Thymus (tissue), 11 donors: ENCODE results near the gene JUP. TPM values are rescaled to one million over a fixed set of nuclear protein-coding genes. Genes with fewer than 3 reads are reported as not detected.
A peak's percentile ranks its signal among the peaks of the same experiment; 100 is the strongest.
"Not testable (repeated sequence)": the region's sequence is repeated elsewhere in the genome, so short reads cannot be mapped to it uniquely, and the experiment has no call there.

Source experiments
- DNase-seq, 9 donors: peaks; one replicate each; pipeline ENCODE4 v3.0.0-alpha.2; 2013; ENCODE audit warnings: low spot score in 9 of 9, low read depth in 6 of 9, missing footprints in 1 of 9
- H3K27ac ChIP-seq, 2 donors: one replicate each; pipeline ENCODE4 v1.5.1; 2013; ENCODE audit warnings: control low read depth in 1 of 2, low read depth in 1 of 2, low read length in 1 of 2, mild to moderate bottlenecking in 1 of 2, moderate library complexity in 1 of 2
- H3K27me3 ChIP-seq, 2 donors: one replicate each; pipeline ENCODE4 v1.5.1; 2013; ENCODE audit warnings: low read length in 1 of 2; ENCODE audit not compliant: control insufficient read depth in 2 of 2, insufficient read depth in 1 of 2
- H3K36me3 ChIP-seq, 2 donors: one replicate each; pipeline ENCODE4 v1.5.1; 2013; ENCODE audit warnings: low read length in 1 of 2, mild to moderate bottlenecking in 1 of 2, moderate library complexity in 1 of 2; ENCODE audit not compliant: control insufficient read depth in 2 of 2, insufficient read depth in 2 of 2
- H3K4me1 ChIP-seq, 2 donors: one replicate each; pipeline ENCODE4 v1.5.1; 2013; ENCODE audit warnings: low read length in 2 of 2; ENCODE audit not compliant: control insufficient read depth in 2 of 2, insufficient read depth in 2 of 2
- H3K4me3 ChIP-seq, 2 donors: one replicate each; pipeline ENCODE4 v1.5.1; 2013; ENCODE audit warnings: low read length in 2 of 2, control low read depth in 1 of 2, mild to moderate bottlenecking in 1 of 2
- H3K9me3 ChIP-seq, 2 donors: one replicate each; pipeline ENCODE4 v1.5.1; 2013; ENCODE audit warnings: low read length in 1 of 2, mild to moderate bottlenecking in 1 of 2; ENCODE audit not compliant: control insufficient read depth in 2 of 2, insufficient read depth in 1 of 2
- WGBS: extraction: QIAGEN DNeasy Blood & Tissue Kit; methylation state at CpG from one replicate; pipeline ENCODE4 v1.1.7; 2013; 5-methylcytosine and 5-hydroxymethylcytosine counted together
- polyA plus RNA-seq: library from polyadenylated mRNA; stranded (reverse); fragments of 200-250 nt; gene quantifications from one replicate; pipeline ENCODE4 v1.2.3, GENCODE V29; 2013
- total RNA-seq: library from RNA; stranded (reverse); fragments of 120-200 nt; gene quantifications from one replicate; pipeline ENCODE4 v1.2.4, GENCODE V29; 2013
- donor health status: healthy.

Gene JUP
- total and polyA plus RNA-seq, 2 donors = 27.0 to 87.6 TPM

DNA sequence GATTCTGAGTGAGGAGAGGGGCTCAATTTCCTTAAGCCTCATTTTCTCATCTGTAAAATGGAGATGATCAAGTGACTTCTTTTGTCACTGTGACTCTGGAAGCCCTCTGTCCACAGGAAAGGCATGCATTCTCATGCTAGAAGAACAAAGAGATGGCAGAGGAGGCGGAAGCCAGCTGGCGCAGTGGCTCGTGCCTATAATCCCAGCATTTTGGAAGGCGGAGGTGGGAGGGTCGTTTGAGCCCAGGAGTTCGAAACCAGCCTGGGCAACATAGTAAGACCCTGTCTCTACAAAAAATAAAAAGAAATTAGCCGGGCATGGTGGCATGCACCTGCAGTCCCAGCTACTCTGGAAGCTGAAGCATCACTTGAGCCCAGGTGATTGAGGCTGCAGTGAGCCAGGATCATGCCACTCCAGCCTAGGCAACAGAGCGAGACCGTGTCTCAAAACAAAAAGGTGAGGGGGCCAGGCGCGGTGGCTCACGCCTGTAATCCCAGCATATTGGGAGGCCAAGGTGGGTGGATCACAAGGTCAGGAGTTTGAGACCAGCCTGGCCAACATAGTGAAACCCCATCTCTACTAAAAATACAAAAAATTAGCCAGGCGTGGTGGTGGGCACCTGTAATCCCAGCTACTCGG lies 10.1 kb downstream of the JUP start:
- not testable (repeated sequence) for H3K27me3 ChIP-seq, H3K27ac ChIP-seq, H3K9me3 ChIP-seq, H3K4me3 ChIP-seq, DNase-seq
- Histone ChIP-seq H3K36me3 (peaks cover 2 to 16% of the 10 kb centered on the region in 2 donors), H3K4me1 (peaks cover 0 to 12% of the 10 kb centered on the region in 2 donors)
- 95% methylated on average over 14 of the region's 14 CpGs for WGBS

DNA sequence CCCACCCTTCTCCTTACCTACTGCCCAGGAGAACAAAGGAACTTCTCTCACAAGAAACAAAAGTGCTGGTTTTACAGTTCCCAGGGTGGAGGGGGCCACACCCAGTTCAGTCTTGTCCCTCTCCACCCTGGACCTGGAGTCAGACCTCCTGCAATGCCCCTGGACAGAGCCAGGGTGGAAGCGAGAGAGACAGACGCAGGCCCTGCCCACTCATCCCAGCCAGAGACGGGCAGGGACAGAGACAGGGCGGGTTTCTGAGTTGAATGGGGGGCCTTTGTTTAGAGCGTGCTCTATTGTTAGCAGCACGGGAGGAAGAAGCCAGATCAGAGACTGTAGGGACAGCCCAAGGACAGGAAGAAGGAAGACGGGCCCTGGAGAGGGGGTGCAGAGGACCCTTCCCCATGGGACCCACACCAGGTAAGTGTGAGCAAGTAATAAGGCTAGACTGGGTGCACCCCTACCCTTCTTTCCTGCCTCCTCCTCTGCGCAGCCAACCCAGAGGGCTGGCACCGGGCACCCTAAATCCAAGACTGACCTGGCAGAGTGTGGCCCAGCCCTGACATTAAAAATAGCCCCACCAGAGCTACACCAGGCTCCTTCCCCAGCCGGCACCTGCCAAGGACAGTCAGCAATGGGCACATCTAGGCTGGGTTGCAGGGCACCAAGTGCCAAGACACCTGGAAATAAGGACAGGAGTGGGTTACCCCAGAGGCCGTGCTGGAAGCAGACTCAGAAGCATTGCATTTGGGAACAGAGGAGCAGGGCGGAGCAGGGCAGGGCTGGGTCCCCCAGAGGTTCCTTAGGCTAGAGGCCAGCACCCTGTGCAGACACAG lies 10.9 kb downstream of the JUP start:
- Histone ChIP-seq H3K9me3 (no peaks in the 10 kb centered on the region), H3K4me1 (peaks cover 0 to 12% of the 10 kb centered on the region in 2 donors), H3K27ac (no peak overlapping the region), H3K4me3 (no peak overlapping the region), H3K36me3 (peaks cover 6 to 22% of the 10 kb centered on the region in 2 donors), H3K27me3 (no peaks in the 10 kb centered on the region)
- DNase-seq = no peak
- 95% methylated on average over 12 of the region's 12 CpGs for WGBS

DNA sequence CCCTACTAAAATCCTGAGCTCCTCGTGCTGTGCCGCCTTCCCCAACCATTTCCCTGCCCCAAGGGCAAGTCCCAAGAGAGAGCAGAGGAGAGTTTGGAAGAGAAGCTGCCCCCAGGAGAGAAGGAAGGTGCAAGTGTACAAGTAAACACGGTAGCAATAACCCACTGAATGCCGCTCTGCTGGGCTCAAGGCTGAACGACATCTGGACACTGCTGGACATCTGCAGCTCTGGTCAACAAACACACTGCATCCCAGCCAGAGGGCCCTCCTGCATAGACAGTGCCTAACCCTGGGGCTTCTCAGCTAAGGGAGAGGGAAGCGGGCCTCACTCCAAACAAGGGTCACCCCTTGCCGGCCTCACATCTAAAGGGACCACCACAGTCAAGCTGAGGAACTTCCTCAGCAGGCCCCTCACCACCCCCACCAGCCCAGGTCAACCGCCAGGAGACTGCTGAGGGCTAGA lies 12.7 kb downstream of the JUP start:
- no peaks in the 10 kb centered on the region for H3K27me3 ChIP-seq
- H3K4me1 ChIP-seq = peaks cover 0 to 12% of the 10 kb centered on the region in 2 donors
- peaks cover 7 to 33% of the 10 kb centered on the region in 2 donors for H3K36me3 ChIP-seq
- WGBS = 87% methylated on average over 8 of the region's 8 CpGs
- no peak overlapping the region for H3K4me3 ChIP-seq
- H3K9me3 ChIP-seq = no peaks in the 10 kb centered on the region
- H3K27ac ChIP-seq = no peak overlapping the region
- DNase-seq = no peak

DNA sequence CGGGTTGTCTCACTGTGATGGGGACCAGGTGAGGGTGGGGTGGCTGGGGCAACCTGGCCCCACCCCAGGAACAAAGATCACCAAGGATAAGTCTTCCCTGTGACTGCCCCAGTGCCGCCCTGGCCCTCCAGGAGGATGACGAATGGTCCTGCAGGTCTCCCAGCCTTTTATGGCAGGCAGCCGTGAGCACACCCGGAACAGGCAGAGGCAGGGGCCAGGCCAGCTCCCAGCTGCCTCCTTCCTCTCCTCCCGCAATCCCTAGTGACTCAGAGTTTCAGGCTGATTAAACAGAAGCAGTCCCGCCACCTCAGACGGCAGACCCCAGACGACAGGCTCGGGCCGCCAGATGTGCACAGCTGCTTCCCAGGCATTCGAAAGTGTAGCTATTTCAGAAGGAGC lies 13.3 kb downstream of the JUP start:
- DNase-seq = no peak
- Histone ChIP-seq H3K9me3 (peaks cover 0 to 1% of the 10 kb centered on the region in 2 donors), H3K36me3 (peaks cover 7 to 35% of the 10 kb centered on the region in 2 donors), H3K4me1 (peaks cover 0 to 12% of the 10 kb centered on the region in 2 donors), H3K4me3 (no peak overlapping the region), H3K27me3 (no peaks in the 10 kb centered on the region), H3K27ac (peak overlapping the region in 1 of 2 donors; percentile 37)
- 92% methylated on average over 12 of the region's 12 CpGs for WGBS

DNA sequence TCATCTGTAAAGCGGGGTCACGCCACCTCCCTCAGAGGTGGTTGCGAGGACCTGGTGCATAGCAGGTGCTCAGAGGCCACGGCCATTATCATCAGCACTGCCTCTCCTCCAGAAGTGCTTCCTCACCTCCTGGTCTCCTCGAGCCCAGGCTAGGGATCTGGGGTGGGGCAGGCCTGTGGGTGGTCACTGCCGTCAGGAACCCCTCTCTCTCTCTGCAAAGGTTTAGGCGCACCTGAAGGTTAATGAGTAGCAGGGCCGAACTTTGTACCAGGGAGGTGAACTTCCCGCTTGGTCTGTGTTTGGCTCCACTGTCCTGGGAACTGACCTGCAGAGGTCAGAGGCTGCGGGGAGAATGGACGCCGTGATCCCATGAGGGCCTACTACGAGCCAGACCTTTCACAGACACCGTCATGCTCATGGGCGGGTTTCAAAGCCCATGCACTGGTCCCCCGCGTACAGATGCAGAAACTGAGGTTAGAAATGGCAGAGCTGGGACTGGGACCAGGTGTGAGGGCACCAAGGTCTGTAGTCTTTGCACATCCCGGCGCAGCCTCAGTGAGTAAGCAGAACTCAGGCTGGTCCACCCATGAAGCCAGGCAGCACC lies 13.8 kb downstream of the JUP start:
- 96% methylated on average over 19 of the region's 19 CpGs for WGBS
- no peak overlapping the region for H3K27ac ChIP-seq
- H3K27me3 ChIP-seq = no peaks in the 10 kb centered on the region
- peaks cover 7 to 37% of the 10 kb centered on the region in 2 donors for H3K36me3 ChIP-seq
- peaks cover 0 to 1% of the 10 kb centered on the region in 2 donors for H3K9me3 ChIP-seq
- peaks cover 0 to 12% of the 10 kb centered on the region in 2 donors for H3K4me1 ChIP-seq
- no peak for DNase-seq
- no peak overlapping the region for H3K4me3 ChIP-seq

DNA sequence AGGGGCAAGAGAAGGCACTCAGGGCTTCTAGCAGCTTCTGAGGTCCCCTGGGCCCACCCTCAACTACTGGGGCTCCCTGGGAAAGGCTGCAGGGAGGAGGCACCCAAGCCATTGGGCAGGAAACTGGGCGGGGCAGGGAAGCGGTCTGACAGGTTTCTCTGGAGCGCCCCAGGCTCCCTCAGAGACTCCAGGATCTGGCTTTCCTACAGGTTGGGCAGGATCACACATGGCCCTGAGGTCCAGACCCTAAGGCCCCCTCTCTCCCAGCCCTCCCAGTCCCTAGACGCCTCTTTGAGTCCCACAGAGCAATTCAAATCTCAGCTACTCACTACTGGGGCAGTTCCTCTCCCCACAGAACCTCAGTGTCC lies 14.3 kb downstream of the JUP start:
- H3K4me3 ChIP-seq = no peak overlapping the region

DNA sequence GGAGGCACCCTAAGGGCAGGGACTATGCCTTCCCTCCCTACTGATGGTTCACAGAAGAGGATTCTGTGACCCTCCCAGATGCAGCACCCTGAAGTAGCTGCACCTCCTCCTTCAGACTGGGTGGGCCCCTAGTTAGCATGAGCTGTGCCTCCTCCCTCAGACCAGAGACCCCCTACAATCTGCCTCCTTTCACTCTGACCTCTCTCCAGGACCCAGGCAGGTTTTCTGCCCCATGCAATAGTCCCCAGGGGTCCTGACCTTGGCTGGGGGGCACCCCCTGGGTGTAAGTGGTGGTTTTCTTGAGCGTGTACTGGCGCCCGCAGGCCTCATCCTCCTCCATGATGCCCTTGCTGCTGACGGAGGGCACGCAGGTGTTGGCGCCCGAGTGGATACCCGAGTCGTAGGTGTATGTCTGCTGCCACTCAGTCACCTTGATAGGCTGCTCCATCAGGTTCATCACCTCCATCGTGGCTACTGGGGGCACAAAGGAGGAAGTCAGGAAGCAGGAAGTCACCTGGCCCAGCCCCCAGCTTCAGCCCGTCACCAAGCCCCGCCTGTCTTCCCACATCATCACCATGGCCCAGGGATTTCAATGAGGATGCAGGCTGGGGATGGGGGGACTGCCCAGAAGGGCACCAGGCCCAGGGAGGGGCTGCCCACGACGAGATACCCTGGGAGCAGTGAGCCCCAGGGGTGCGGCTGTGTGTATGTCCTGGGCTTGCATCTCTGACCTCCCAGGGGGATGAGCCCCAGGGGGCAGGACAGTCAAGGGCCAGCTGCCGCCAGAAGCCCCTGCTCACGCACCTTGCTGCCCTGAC lies 14.9 kb downstream of the JUP start:
- WGBS = 89% methylated on average over 17 of the region's 17 CpGs
- peaks cover 7 to 34% of the 10 kb centered on the region in 2 donors for H3K36me3 ChIP-seq
- no peak for DNase-seq
- no peaks in the 10 kb centered on the region for H3K27me3 ChIP-seq
- peaks cover 0 to 10% of the 10 kb centered on the region in 2 donors for H3K4me1 ChIP-seq
- H3K9me3 ChIP-seq = peaks cover 0 to 1% of the 10 kb centered on the region in 2 donors
- no peak overlapping the region for H3K4me3 ChIP-seq
- no peak overlapping the region for H3K27ac ChIP-seq

More for the DNA sequence above, 14.3 kb downstream of the JUP start:
- no peaks in the 10 kb centered on the region for H3K27me3 ChIP-seq
- peaks cover 0 to 10% of the 10 kb centered on the region in 2 donors for H3K4me1 ChIP-seq
- 97% methylated on average over 4 of the region's 4 CpGs for WGBS
- peaks cover 0 to 1% of the 10 kb centered on the region in 2 donors for H3K9me3 ChIP-seq
- no peak overlapping the region for H3K27ac ChIP-seq
- H3K36me3 ChIP-seq = peaks cover 7 to 34% of the 10 kb centered on the region in 2 donors
- no peak for DNase-seq

DNA sequence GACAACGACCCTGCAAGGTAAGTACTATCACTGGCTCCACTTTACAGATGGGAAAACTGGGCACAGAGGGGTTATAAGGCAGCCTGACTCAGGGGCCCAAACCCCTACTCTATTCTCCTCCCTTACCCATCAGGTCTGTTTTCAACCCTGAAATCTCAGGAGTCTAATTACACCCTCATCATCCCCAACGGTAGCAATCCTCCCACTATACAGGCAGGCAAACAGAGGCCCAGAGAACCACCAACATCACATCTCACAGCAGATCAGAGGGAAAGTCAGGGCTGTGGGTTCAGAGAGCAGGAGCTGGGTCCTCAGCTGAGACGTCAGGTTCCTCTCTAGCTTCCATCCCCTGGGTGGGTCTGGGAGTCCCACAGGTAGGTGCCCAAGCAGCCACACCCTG lies 16.5 kb downstream of the JUP start:
- H3K27ac ChIP-seq = no peak overlapping the region
- DNase-seq = no peak
- WGBS = 93% methylated on average over 3 of the region's 3 CpGs
- peaks cover 7 to 35% of the 10 kb centered on the region in 2 donors for H3K36me3 ChIP-seq
- H3K27me3 ChIP-seq = no peaks in the 10 kb centered on the region
- no peak overlapping the region for H3K4me3 ChIP-seq
- H3K9me3 ChIP-seq = peaks cover 0 to 1% of the 10 kb centered on the region in 2 donors
- peaks cover 0 to 10% of the 10 kb centered on the region in 2 donors for H3K4me1 ChIP-seq
